ENCODE results near the gene FOXK1.
"Not testable (repeated sequence)": the region's sequence is repeated elsewhere in the genome, so short reads cannot be mapped to it uniquely, and the experiment has no call there.

FOXK1 gene

DNA sequence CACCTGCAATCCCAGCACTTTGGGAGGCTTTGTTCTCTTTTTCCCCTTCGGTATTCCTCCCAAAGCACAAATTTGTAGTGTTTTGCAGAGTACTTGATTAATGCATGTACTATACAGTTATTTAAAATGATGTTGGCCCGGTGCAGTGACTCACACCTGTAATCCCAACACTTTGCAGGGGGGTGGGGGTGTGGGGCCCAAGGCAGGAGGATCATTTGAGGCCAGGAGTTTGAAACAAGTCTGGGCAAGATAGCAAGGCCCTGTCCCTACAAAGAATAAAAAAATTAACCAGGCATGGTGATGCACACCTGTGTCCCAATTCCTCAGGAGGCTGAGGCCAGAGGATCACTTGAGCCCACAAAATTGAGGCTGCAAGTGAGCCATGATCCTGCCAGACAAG is 26.8 kb upstream of the FOXK1 start:
- TF ChIP-seq JUND (IDR thresholded peaks at IDR 0.05; ENCODE audit: low read depth), result no peak
- in situ Hi-C loops (cut with HindIII; ENCODE audit: low pct_unique_long_range_greater_than_20kb, low sequenced_read_pairs), result no loop called here

DNA sequence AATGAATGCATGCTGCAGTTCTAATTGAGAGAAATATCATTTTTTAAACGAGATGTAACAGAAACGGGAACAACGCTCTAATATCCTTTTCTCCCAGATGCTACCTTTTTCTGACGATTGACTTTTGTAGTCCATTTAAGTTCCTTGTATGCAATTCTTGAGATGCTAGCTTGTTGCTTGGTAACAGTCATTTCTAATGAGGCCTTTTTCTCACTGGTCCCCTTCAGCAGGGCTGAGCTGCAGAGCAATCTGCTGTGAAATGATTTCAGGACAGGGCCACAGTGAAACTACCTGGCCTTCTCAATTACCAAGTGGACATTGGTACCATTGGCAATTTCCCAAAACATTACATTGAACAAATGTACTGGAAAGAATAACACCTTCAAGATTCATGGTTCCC is 26.2 kb upstream of the FOXK1 start:
- TF ChIP-seq JUND (IDR thresholded peaks at IDR 0.05; ENCODE audit: low read depth), result no peak
- in situ Hi-C loops (cut with HindIII; ENCODE audit: low pct_unique_long_range_greater_than_20kb, low sequenced_read_pairs), result no loop called here
- no peak for DNase-seq (ENCODE audit: low read depth in 1 of 2, low spot score in 1 of 2)

More for the DNA sequence above, 26.8 kb upstream of the FOXK1 start:
- no peak for DNase-seq (ENCODE audit: low read depth in 1 of 2, low spot score in 1 of 2)

DNA sequence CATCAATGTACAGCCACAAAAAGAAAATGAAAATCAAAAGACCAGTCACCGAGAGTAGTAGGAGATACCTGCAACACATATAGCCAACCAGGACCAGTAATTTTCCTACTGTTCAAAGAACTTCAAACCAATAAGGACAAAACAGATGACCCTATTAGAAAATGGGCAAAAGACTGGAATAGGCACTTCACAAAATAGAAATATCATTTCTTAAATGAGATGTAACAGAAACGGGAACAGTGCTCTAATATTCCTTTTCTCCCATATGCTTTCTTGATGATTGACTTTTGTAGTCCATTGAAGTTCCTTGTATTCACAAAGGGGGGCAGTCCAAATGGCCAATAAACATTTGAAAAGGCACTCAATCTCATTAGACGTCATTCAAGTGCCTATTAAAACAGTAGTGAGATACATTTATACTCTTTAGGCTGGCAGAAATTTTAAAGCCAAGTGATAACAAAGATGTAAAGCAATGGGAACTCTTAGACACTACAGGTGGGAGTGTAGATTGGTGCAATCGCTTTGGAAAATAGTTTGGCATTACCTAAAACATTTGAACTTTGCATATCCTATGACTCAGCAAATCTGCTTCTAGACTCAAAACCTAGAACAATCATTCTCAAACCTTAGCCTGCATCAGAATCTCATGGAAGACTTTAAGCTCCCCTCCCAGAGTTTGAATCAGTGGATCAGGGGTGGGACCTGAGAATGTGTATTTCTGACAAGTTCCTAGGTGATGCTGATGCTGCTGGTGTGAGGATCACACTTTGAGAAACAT is 24.3 kb upstream of the FOXK1 start:
- in situ Hi-C loops (cut with HindIII; ENCODE audit: low pct_unique_long_range_greater_than_20kb, low sequenced_read_pairs), result no loop called here
- TF ChIP-seq JUND (IDR thresholded peaks at IDR 0.05; ENCODE audit: low read depth), result no peak
- no peak for DNase-seq (ENCODE audit: low read depth in 1 of 2, low spot score in 1 of 2)

DNA sequence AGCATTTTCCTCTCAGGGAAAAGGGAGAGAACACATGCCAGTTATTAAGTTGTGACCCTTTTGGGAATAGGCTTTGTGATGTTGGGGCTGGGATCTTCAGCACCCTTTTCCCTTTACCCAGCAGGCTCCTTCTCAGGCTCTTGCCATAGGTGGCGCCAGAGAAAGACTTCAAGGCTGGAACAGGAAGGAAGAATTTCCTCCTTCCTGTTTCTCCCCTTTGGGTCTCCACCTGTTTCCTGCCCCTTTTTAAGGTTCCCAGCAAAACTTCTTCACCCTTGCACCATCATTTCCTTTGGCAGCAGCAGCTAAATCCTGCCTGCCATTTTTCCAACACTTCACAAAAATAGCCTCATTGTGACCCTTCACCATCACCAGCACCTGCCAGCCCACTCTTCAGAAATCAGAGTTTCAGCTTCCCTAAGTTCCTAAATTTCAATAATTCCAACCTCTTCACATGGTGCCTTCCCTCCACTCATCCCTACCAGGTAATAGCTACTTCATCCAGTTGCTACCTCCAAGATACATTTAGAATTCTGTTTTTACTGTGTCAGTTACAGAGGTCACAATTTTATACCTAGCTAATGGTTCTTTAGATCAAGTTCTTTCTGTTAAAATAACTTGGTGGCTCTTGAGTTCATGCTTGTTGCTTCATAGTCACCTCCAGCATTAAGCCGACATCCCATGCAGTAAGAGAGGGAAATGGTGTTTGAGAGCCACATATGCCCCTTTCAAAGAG is 22.4 kb upstream of the FOXK1 start:
- no peak for TF ChIP-seq JUND (IDR thresholded peaks at IDR 0.05; ENCODE audit: low read depth)
- peak in 1 of 2 experiments; percentile 39 for DNase-seq (ENCODE audit: low read depth in 1 of 2, low spot score in 1 of 2)
- in situ Hi-C loops (cut with HindIII; ENCODE audit: low pct_unique_long_range_greater_than_20kb, low sequenced_read_pairs), result no loop called here

DNA sequence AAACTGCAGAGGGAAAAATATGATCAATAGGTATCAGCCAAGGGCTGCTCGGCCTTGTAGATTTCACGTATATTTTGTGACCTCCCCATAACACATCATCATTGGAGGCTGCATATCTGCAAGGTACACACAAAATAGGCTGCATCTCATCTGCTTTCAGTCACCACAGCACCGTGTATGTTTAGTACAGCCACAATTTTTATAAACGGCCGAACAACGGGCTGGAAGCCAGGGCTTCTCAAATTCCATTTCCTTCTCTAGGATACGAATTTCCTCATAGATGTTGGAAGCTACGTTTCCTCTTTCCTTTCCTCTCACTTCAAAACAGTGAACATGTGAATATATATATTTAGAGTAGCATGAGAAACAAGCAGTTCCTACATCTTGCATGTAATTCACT is 20.2 kb upstream of the FOXK1 start:
- DNase-seq (ENCODE audit: low read depth in 1 of 2, low spot score in 1 of 2), result peak in 1 of 2 experiments; percentile 54
- in situ Hi-C loops (cut with HindIII; ENCODE audit: low pct_unique_long_range_greater_than_20kb, low sequenced_read_pairs), result no loop called here
- no peak for TF ChIP-seq JUND (IDR thresholded peaks at IDR 0.05; ENCODE audit: low read depth)

DNA sequence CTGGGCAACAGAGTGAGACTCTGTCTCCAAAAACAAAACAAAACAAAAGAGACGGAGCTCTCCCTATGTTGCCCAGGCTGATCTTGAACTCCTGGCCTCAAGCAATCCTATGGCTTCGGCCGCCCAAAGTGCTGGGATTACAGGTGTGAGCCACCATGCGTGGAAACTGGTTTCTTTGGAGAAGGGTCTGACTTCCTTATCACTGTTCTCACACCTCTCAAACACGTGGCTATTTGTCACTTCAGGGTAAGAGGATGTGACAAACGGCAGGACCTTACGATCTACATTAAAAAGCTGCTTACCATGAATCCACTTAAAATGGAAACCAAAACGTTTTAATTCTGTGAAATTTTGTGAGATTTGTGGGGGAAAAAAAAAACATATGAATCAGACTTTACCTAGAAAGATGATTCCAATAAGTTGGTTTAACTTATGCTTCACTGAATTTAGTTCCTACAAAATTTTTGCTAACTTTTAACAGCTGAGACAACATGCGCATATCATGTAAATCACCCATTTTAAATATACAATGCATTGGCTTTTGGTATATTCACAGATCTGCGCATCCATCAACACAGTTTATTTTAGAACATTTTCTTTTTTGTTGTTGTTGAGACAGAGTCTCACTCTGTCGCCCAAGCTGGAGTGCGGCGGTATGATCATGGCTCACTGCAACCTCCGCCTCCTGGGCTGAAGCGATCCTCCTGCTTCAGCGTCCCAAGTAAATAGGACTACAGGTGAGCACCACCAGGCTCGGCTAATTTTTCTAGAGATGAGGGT is 18.7 kb upstream of the FOXK1 start:
- in situ Hi-C loops (cut with HindIII; ENCODE audit: low pct_unique_long_range_greater_than_20kb, low sequenced_read_pairs), result no loop called here
- TF ChIP-seq JUND (IDR thresholded peaks at IDR 0.05; ENCODE audit: low read depth), result no peak

DNA sequence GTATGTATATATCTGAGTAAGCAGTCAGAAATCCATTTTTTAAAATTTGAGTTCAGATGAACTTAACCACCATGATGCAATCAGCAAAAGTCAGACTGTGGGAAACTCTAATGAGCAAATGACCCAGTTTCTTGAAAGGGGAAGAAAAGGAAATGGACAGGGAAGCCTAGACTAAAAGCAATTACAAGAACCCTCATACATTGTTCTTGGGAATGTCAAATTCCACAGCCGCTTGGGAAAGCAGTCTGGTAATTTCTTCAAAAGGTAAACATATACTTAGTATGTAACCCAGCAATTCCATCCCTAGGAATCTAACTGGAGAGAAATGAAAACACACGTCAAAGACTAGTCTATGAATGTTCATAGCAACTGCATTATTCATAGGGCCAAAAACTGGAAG is 16.4 kb upstream of the FOXK1 start:
- no peak for TF ChIP-seq JUND (IDR thresholded peaks at IDR 0.05; ENCODE audit: low read depth)
- DNase-seq (ENCODE audit: low read depth in 1 of 2, low spot score in 1 of 2), result peak in 1 of 2 experiments; percentile 31
- in situ Hi-C loops (cut with HindIII; ENCODE audit: low pct_unique_long_range_greater_than_20kb, low sequenced_read_pairs), result no loop called here

More for the DNA sequence above, 18.7 kb upstream of the FOXK1 start:
- no peak for DNase-seq (ENCODE audit: low read depth in 1 of 2, low spot score in 1 of 2)

DNA sequence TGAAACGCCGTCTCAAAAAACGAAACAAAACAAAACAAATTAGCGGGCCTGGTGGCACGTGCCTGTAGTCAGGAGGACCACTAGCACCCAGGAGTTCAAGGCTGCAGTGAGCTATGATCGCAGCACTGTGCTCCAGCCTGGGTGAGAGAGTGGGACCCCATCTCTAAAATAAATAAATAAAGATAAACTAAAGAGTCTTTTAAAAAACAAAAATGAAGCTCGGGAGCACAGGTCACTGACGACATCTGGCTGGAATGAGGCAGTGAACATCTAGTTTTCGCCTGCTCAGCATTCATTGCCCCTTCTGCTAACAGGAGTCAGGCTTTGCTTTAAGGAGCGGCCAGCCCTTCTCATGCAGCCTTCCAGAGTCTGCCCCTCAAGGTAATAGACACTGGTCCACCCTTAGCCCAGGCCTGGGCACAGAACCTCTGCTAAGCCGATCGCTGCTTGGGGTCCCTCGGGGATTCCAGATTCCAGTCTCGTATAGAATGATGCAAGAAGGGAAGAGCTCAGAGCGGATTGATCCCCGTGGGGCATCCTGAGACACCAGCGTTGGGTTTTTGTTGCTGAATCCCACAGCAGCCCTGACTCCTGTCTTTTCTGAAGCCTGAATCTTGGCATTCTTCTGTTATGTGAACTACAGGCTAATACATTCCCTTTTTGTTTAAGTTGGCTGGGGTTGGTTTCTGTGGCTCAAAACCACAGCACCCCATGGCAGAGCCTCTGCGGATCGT is 14.2 kb upstream of the FOXK1 start:
- no peak for TF ChIP-seq JUND (IDR thresholded peaks at IDR 0.05; ENCODE audit: low read depth)
- in situ Hi-C loops (cut with HindIII; ENCODE audit: low pct_unique_long_range_greater_than_20kb, low sequenced_read_pairs), result no loop called here
- peak in 1 of 2 experiments; percentile 34 for DNase-seq (ENCODE audit: low read depth in 1 of 2, low spot score in 1 of 2)

DNA sequence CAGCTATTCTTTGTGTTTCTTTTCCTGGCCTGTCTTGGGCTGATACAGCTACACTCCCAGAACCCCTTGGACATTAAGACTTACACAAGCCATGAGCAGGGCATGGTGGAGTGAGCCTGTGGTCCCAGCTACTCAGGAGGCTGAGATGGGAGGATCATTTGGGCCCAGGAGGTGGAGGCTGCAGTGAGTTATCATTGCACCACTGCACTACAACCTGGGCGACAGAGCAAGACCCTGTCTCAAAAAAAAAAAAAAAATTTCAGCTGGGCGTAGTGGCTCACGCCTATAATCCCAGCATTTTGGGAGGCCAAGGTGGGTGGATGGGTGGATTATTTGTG is 13.6 kb upstream of the FOXK1 start:
- no peak for DNase-seq (ENCODE audit: low read depth in 1 of 2, low spot score in 1 of 2)
- no peak for TF ChIP-seq JUND (IDR thresholded peaks at IDR 0.05; ENCODE audit: low read depth)
- in situ Hi-C loops (cut with HindIII; ENCODE audit: low pct_unique_long_range_greater_than_20kb, low sequenced_read_pairs), result no loop called here

DNA sequence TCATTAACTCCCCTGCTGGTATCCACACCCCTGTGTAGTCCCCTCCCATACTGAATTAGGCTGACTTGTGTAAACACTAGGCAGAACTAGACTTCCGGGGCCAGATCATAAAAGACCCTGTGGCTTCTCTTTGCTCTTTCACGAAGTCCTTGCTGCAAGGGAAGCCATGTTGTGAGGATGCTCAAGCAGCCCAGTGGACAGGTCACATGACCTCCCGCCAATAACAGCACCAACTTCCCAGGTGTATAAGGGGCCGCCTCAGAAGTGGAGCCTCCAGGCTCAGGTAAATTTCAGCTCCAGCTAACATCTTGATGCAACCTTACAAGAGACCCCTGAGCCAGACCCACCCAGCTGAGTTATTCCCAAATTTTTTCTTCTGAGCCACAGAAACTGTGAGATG is 11.3 kb upstream of the FOXK1 start:
- no peak for DNase-seq (ENCODE audit: low read depth in 1 of 2, low spot score in 1 of 2)
- in situ Hi-C loops (cut with HindIII; ENCODE audit: low pct_unique_long_range_greater_than_20kb, low sequenced_read_pairs), result no loop called here
- no peak for TF ChIP-seq JUND (IDR thresholded peaks at IDR 0.05; ENCODE audit: low read depth)

DNA sequence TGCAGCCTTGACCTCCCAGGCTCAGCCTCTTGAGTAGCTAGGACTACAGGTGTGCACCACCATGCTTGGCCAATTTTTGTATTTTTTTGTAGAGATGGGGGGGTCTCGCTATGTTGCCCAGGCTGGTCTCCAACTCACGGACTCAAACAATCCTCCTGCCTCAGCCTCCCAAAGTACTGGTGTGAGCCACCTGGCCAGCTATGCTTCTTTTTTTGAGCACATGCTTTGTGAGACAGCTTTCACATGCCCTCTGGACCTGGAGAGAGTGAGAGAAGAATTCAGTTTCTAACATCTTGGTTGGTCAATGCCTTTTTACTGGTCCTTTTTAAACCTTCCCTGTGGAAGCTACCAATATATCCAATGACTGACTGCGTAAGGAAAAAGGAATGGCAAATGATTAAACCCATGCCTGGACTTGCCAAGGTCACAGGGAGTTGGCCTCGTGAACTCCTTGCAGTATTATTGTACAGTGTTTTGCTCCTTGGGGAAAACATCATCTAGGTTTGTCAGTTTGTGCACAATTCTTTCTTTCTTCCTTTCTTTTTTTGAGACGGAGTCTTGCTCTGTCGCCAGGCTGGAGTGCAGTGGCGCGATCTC is 6.2 kb upstream of the FOXK1 start:
- no peak for TF ChIP-seq JUND (IDR thresholded peaks at IDR 0.05; ENCODE audit: low read depth)
- in situ Hi-C loops (cut with HindIII; ENCODE audit: low pct_unique_long_range_greater_than_20kb, low sequenced_read_pairs), result no loop called here
- DNase-seq (ENCODE audit: low read depth in 1 of 2, low spot score in 1 of 2), result no peak

DNA sequence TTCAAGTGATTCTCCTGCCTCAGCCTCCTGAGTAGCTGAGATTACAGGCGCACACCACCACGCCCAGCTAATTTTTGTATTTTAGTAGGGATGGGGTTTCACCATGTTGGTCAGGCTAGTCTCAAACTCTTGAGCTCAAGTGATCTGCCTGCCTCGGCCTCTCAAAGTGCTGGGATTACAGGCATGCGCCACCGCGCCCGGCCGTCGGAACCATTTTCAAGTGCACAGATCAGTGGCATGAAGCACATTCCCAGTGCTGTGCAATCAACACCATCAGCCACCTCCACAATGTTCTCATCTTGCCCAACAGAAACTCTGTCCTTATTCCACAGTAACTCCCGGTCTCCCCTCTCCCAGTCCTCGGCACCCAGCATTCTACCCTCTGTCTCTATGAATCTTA is 4.6 kb upstream of the FOXK1 start:
- DNase-seq (ENCODE audit: low read depth in 1 of 2, low spot score in 1 of 2); in situ Hi-C loops (cut with HindIII; ENCODE audit: low pct_unique_long_range_greater_than_20kb, low sequenced_read_pairs): not testable (repeated sequence)
